ENCODE results near the gene RAB40AL.

RAB40AL gene

GRCh38 chrX:102899940-102900916 is 36.8 kb upstream of the RAB40AL start:
- H3K27me3 ChIP-seq (ENCODE audit: insufficient read depth, low read length, poor library complexity, severe bottlenecking): no peaks in the 10 kb centered on the region
- H3K9me2 ChIP-seq (replicated peaks; ENCODE audit: low read depth, low read length): no peaks in the 10 kb centered on the region
- no peak overlapping the region for H2AFZ ChIP-seq (ENCODE audit: low read length)
- no peaks in the 10 kb centered on the region for H3K36me3 ChIP-seq (ENCODE audit: insufficient read depth, low read length)
- H3F3A ChIP-seq (ENCODE audit: low read depth): no peaks in the 10 kb centered on the region
- H3K4me1 ChIP-seq (ENCODE audit: insufficient read depth, low read length, poor library complexity, severe bottlenecking): no peaks in the 10 kb centered on the region
- H3K9ac ChIP-seq (ENCODE audit: low read depth, low read length, poor library complexity, severe bottlenecking): no peak overlapping the region
- no peak for TF ChIP-seq EZH2phosphoT487 (IDR thresholded peaks at IDR 0.05; ENCODE audit: borderline replicate concordance)
- peak; percentile 69 for TF ChIP-seq CTCF (conservative IDR thresholded peaks at IDR 0.05; ENCODE audit: low read length)
- H3K4me3 ChIP-seq (ENCODE audit: low read length, poor library complexity, severe bottlenecking): no peak overlapping the region
- no peaks in the 10 kb centered on the region for H3K79me2 ChIP-seq (ENCODE audit: insufficient read depth, low read length)
- H4K20me1 ChIP-seq (ENCODE audit: insufficient read depth, low read length, poor library complexity, severe bottlenecking): no peaks in the 10 kb centered on the region
- H3K4me2 ChIP-seq (ENCODE audit: low read depth, low read length, poor library complexity, severe bottlenecking): no peak overlapping the region
- H3K9me3 ChIP-seq (ENCODE audit: insufficient read depth, low read depth, low read length): no peaks in the 10 kb centered on the region

GRCh38 chrX:102902355-102902754 is 34.7 kb upstream of the RAB40AL start:
- no peaks in the 10 kb centered on the region for H3K9me2 ChIP-seq (replicated peaks; ENCODE audit: low read depth, low read length)
- no peaks in the 10 kb centered on the region for H3K9me3 ChIP-seq (ENCODE audit: insufficient read depth, low read depth, low read length)
- H3F3A ChIP-seq (ENCODE audit: low read depth): no peaks in the 10 kb centered on the region
- TF ChIP-seq EZH2phosphoT487 (IDR thresholded peaks at IDR 0.05; ENCODE audit: borderline replicate concordance): no peak
- TF ChIP-seq CTCF (conservative IDR thresholded peaks at IDR 0.05; ENCODE audit: low read length): no peak
- H4K20me1 ChIP-seq (ENCODE audit: insufficient read depth, low read length, poor library complexity, severe bottlenecking): no peaks in the 10 kb centered on the region
- H3K27me3 ChIP-seq (ENCODE audit: insufficient read depth, low read length, poor library complexity, severe bottlenecking): no peaks in the 10 kb centered on the region
- H3K9ac ChIP-seq (ENCODE audit: low read depth, low read length, poor library complexity, severe bottlenecking): no peak overlapping the region
- H3K4me3 ChIP-seq (ENCODE audit: low read length, poor library complexity, severe bottlenecking): no peak overlapping the region
- H2AFZ ChIP-seq (ENCODE audit: low read length): no peak overlapping the region
- H3K79me2 ChIP-seq (ENCODE audit: insufficient read depth, low read length): no peaks in the 10 kb centered on the region
- no peaks in the 10 kb centered on the region for H3K4me1 ChIP-seq (ENCODE audit: insufficient read depth, low read length, poor library complexity, severe bottlenecking)
- H3K36me3 ChIP-seq (ENCODE audit: insufficient read depth, low read length): no peaks in the 10 kb centered on the region
- no peak overlapping the region for H3K4me2 ChIP-seq (ENCODE audit: low read depth, low read length, poor library complexity, severe bottlenecking)

GRCh38 chrX:102930990-102931756 is 5.9 kb upstream of the RAB40AL start:
- Histone ChIP-seq H2AFZ (ENCODE audit: low read length) (no peak overlapping the region), H3K4me1 (ENCODE audit: insufficient read depth, low read length, poor library complexity, severe bottlenecking) (no peaks in the 10 kb centered on the region), H3F3A (ENCODE audit: low read depth) (no peaks in the 10 kb centered on the region), H3K9me2 (replicated peaks; ENCODE audit: low read depth, low read length) (no peaks in the 10 kb centered on the region), H3K4me2 (ENCODE audit: low read depth, low read length, poor library complexity, severe bottlenecking) (no peak overlapping the region), H3K27me3 (ENCODE audit: insufficient read depth, low read length, poor library complexity, severe bottlenecking) (no peaks in the 10 kb centered on the region), H4K20me1 (ENCODE audit: insufficient read depth, low read length, poor library complexity, severe bottlenecking) (no peaks in the 10 kb centered on the region), H3K9me3 (ENCODE audit: insufficient read depth, low read depth, low read length) (no peaks in the 10 kb centered on the region), H3K79me2 (ENCODE audit: insufficient read depth, low read length) (no peaks in the 10 kb centered on the region), H3K36me3 (ENCODE audit: insufficient read depth, low read length) (no peaks in the 10 kb centered on the region), H3K9ac (ENCODE audit: low read depth, low read length, poor library complexity, severe bottlenecking) (no peak overlapping the region), H3K4me3 (ENCODE audit: low read length, poor library complexity, severe bottlenecking) (no peak overlapping the region)
- TF ChIP-seq EZH2phosphoT487 (IDR thresholded peaks at IDR 0.05; ENCODE audit: borderline replicate concordance) (no peak), CTCF (conservative IDR thresholded peaks at IDR 0.05; ENCODE audit: low read length) (no peak)

Data from Loucy (cell line).